ENCODE data around the gene SAMSN1.

- no peak for TF ChIP-seq POLR2A (IDR thresholded peaks at IDR 0.05)
- no peak for TF ChIP-seq CTCF (IDR thresholded peaks at IDR 0.05)
Measured at GRCh38 chr21:14519000-14519399, 27.1 kb downstream of the SAMSN1 start.

Measured in adrenal gland (tissue), 5 donors.